ENCODE data around the gene SEMA5A.

DNA sequence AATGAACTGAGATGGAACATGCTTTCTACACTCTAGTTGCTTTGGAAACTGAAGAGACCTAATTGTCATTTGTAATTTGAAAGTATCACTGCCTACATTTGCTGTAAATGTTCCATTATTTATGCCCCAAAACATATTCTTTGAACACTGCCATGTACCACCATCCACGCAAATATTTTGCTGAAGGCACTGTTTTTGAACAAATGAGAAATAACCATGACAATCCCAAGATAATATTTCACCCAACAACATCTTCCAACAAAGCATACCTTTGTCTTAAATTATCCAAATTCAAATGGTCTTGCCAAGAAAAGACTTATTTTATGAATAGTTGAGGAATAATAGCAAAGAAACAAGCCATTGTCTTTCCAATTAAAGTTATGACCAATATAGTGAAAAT is 356.2 kb downstream of the SEMA5A start:
- TF ChIP-seq, protein P1, sequence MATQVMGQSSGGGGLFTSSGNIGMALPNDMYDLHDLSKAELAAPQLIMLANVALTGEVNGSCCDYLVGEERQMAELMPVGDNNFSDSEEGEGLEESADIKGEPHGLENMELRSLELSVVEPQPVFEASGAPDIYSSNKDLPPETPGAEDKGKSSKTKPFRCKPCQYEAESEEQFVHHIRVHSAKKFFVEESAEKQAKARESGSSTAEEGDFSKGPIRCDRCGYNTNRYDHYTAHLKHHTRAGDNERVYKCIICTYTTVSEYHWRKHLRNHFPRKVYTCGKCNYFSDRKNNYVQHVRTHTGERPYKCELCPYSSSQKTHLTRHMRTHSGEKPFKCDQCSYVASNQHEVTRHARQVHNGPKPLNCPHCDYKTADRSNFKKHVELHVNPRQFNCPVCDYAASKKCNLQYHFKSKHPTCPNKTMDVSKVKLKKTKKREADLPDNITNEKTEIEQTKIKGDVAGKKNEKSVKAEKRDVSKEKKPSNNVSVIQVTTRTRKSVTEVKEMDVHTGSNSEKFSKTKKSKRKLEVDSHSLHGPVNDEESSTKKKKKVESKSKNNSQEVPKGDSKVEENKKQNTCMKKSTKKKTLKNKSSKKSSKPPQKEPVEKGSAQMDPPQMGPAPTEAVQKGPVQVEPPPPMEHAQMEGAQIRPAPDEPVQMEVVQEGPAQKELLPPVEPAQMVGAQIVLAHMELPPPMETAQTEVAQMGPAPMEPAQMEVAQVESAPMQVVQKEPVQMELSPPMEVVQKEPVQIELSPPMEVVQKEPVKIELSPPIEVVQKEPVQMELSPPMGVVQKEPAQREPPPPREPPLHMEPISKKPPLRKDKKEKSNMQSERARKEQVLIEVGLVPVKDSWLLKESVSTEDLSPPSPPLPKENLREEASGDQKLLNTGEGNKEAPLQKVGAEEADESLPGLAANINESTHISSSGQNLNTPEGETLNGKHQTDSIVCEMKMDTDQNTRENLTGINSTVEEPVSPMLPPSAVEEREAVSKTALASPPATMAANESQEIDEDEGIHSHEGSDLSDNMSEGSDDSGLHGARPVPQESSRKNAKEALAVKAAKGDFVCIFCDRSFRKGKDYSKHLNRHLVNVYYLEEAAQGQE (IDR thresholded peaks at IDR 0.05; ENCODE audit: insufficient read depth in 1 of 2, low read depth in 2 of 2, low read length in 1 of 2) = no peak
- TF ChIP-seq, protein P2, sequence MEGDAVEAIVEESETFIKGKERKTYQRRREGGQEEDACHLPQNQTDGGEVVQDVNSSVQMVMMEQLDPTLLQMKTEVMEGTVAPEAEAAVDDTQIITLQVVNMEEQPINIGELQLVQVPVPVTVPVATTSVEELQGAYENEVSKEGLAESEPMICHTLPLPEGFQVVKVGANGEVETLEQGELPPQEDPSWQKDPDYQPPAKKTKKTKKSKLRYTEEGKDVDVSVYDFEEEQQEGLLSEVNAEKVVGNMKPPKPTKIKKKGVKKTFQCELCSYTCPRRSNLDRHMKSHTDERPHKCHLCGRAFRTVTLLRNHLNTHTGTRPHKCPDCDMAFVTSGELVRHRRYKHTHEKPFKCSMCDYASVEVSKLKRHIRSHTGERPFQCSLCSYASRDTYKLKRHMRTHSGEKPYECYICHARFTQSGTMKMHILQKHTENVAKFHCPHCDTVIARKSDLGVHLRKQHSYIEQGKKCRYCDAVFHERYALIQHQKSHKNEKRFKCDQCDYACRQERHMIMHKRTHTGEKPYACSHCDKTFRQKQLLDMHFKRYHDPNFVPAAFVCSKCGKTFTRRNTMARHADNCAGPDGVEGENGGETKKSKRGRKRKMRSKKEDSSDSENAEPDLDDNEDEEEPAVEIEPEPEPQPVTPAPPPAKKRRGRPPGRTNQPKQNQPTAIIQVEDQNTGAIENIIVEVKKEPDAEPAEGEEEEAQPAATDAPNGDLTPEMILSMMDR (IDR thresholded peaks at IDR 0.05) = no peak
- TF ChIP-seq POLR2AphosphoS5 (IDR thresholded peaks at IDR 0.05; ENCODE audit: low read depth, low read length) (no peak), SIN3A (IDR thresholded peaks at IDR 0.05; ENCODE audit: borderline replicate concordance, insufficient read depth, low read depth, low read length) (no peak)
